Non-pigmented ciliary epithelial cell (primary cell): ENCODE data around the gene COG2.

Experiments used
- DNase-seq: peaks from one replicate; pipeline ENCODE4 v3.0.0-alpha.2; 2010; ENCODE audit warnings: low read depth

The COG2 gene

GRCh38 chr1:230701895-230702768, 59.9 kb downstream of the COG2 start:
- DNase-seq: no peak

GRCh38 chr1:230702934-230703678, 60.8 kb downstream of the COG2 start:
- DNase-seq: no peak

GRCh38 chr1:230703679-230704385, 61.6 kb downstream of the COG2 start:
- no peak for DNase-seq

- no peak for DNase-seq
Measured at GRCh38 chr1:230704830-230705229, 62.5 kb downstream of the COG2 start.

DNA sequence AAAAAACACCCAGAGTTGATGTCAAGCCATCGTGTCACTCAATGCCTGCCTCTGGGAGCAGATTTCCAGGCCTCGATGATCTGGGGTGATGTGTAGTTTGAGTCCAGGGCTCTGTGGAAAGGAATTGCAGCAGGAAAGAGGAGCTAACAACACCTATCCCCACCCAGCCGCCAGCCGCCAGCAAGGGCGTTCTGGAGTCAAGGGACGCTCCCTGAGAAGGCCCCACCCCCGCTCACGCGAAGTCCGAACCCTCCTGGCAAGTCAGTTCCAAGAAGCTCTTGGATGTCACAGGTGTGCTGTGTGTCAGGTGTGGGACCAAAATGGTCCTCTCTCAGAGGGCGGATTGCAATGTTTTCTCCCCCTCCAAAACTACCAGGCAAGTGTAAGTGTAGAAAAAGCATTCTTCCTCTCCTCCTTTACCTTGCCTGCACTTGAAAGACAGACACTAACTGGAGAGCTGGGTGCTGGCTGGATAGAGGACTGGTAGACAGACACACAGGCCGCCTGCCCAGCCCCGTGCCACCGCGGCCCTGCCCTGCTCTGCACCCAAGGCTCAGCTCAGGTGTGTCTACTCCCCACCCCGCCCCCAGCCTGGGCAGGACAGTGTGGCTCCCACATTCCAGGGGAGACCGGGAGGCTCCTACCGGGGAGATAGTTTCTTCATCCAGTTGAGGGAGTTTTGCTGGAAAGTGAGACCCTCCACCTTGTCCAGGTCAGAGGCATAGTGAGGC, 63.2 kb downstream of the COG2 start:
- DNase-seq: no peak

DNA sequence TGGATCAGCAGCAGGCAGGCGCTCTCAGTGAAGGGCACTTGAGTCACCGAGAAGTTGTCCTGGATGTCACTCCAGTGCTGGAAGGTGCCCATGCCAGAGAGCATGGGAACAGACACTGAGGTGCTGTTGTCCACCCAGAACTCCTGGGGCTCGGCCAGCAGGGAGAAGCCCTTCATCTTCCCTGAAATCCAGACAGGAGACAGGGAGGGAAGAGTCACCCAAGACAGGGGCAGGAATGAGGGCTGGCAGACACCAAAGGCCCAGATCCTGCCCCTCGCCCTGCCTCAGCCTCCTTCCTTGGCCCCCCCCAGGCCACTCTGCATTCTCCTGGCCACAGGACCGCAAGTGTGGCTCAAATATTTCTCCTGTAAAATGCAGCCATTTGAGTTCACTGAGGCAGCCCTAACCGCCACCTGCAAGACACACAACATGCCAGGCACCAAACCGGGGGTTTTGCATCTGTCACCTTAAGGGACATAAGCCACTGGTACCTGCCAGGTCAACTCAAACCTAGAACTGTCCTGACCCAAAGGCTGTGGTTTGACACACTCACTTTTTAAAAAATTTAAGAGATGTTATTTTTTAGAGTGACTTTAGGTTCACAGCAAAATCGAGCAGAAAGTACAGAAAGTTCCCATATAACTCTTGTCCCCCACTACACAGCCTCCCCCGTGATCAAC, 63.9 kb downstream of the COG2 start:
- DNase-seq: no peak

- DNase-seq: no peak
Measured at GRCh38 chr1:230706887-230707731, 64.8 kb downstream of the COG2 start.

DNA sequence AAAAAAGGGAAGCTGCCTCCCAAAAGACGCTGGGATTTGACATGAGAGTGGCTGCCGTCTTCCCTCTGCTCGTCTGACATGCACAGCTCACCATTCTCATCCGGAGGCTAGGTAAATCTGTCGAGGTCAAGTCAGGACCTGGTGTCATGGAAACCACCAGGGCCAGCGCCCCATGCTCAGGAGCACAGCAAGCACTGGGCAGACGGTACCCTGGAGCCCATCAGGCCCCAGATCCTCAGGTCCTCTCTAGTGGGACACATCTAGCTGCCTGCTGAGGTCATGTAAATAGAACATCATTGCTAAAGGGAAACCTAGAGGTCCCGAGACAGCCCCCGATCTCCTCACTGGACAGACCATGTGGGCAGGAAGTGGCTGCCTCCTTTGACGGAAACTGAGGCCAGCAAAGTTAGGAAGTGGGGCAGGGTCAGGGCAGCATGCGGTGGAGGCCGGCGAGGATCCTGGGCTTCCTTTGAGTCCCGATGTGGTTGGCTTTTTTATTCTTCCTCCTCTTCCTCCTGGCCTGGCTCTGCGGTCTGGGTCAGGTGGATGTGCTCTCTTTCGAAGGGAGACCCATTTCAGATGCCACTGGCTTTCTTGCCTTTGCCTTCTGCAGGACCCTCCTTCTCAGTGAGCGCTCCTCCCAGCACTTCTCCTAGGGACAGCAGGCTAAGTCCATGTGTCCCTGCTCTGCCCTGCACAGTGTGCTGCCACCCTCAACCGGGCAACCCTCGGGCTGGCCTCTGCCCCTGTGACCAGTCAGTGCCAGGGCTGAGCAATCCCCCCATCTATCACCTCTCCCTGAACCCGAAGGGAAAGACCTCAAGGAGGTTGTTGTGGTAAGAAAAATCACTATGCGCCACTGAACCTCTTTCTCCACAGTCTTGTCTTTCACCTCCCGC, 65.7 kb downstream of the COG2 start:
- no peak for DNase-seq

- DNase-seq: no peak
Measured at GRCh38 chr1:230708631-230709580, 66.6 kb downstream of the COG2 start.

- no peak for DNase-seq
Measured at GRCh38 chr1:230709619-230710542, 67.6 kb downstream of the COG2 start.

DNA sequence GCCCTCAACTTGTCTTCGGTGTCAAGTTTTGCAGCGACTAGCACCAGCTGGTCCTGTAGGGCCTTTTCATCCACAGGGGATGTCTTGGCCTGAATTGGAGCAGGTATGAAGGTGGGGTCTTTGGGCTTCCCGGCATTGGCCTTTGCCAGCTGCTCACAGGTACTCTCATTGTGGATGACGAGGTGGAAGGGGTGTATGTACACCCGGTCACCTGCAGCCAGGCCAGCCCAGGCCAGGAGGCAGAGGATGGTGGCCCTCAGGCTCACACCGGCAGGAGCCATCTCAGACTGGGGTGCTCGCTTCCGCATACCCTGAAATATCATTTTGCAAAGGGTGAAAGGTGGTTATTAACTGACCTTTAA, 68.2 kb downstream of the COG2 start:
- DNase-seq: no peak

DNA sequence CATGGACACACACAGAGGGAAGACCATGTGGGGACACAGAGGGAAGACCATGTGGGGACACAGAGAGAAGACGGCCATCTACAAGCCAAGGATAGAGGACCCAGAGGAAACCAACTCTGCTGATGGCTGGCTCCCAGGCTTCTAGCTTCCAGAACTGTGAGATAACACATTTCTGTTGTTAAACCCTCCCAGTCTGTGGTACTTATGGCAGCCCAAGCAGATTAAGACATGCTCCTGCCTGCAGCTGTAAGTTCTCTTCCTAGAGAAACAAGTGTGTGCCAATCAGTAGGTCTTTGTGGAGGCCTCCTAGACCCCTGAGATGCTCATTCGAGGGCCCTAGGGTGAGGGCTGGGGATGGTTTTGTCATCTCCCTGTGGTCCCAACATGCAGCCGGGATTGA, 69.0 kb downstream of the COG2 start:
- no peak for DNase-seq

GRCh38 chr1:230712470-230712942, 70.2 kb downstream of the COG2 start:
- no peak for DNase-seq

- no peak for DNase-seq
Measured at GRCh38 chr1:230713138-230713537, 70.9 kb downstream of the COG2 start.

DNA sequence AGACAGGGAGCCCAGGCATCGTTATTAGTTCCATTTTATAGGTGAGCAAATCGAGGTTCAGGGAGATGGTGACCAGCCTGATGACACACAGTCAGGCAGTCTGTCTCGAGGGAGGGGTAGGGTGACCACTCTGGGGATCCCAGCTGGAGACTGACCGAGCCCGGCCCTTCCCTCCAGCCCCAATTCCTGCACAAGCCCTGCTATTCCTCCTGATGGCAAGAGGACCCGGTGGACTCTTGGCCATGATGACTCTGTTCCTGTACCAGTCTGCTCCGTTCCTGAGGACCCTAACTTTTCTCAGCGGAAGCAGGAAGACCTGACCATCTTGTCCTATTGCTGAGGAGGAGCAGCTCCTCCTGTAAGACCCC, 71.2 kb downstream of the COG2 start:
- DNase-seq: no peak

- DNase-seq: peak; percentile 37
Measured at GRCh38 chr1:230713915-230714764, 71.9 kb downstream of the COG2 start, which contains the start of gene AGT. Gene AGT (minus strand): TSS chr1:230714122. CDS start chr1:230710823, 3,299 bp downstream.
